ENCODE data around the gene CRISP2.

DNA sequence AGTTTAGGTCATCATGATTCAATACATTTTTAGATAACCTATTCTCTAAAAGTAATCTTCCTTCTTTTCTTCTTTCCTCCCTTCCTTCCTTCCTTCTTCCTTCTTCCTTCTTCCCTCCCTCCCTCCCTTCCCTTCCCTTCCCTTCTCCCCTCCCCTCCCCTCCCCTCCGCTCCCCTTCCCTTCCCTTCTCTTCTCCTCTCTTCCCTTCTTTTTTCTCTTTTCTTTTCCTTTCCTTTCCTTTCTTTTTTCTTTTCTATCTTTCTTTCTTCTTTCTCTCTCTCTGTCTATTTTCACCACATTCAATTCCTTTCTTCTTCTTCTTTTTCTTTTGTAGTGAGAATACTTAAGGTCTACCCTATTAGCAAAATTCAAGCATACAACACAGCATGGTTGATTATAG lies 59.4 kb downstream of the CRISP2 start:
- TF ChIP-seq, protein P1, sequence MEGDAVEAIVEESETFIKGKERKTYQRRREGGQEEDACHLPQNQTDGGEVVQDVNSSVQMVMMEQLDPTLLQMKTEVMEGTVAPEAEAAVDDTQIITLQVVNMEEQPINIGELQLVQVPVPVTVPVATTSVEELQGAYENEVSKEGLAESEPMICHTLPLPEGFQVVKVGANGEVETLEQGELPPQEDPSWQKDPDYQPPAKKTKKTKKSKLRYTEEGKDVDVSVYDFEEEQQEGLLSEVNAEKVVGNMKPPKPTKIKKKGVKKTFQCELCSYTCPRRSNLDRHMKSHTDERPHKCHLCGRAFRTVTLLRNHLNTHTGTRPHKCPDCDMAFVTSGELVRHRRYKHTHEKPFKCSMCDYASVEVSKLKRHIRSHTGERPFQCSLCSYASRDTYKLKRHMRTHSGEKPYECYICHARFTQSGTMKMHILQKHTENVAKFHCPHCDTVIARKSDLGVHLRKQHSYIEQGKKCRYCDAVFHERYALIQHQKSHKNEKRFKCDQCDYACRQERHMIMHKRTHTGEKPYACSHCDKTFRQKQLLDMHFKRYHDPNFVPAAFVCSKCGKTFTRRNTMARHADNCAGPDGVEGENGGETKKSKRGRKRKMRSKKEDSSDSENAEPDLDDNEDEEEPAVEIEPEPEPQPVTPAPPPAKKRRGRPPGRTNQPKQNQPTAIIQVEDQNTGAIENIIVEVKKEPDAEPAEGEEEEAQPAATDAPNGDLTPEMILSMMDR (conservative IDR thresholded peaks at IDR 0.05; ENCODE audit: low read depth in 2 of 2) = no peak
- no peak for TF ChIP-seq EZH2 (IDR thresholded peaks at IDR 0.05; ENCODE audit: low read depth, unreplicated experiment)
- no peak for TF ChIP-seq POLR2AphosphoS5 (IDR thresholded peaks at IDR 0.05; ENCODE audit: low read depth)
